GM19240 (cell line): ENCODE measurements around the gene MOCS2.
A peak's percentile ranks its signal among the peaks of the same experiment; 100 is the strongest.
"Not testable (repeated sequence)": the region's sequence is repeated elsewhere in the genome, so short reads cannot be mapped to it uniquely, and the experiment has no call there.

Experiments used
- DNase-seq: peaks from one replicate; pipeline ENCODE4 v3.0.0; 2011; ENCODE audit warnings: low spot score; ENCODE audit not compliant: insufficient read length

MOCS2 gene, protein sequence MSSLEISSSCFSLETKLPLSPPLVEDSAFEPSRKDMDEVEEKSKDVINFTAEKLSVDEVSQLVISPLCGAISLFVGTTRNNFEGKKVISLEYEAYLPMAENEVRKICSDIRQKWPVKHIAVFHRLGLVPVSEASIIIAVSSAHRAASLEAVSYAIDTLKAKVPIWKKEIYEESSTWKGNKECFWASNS

DNA sequence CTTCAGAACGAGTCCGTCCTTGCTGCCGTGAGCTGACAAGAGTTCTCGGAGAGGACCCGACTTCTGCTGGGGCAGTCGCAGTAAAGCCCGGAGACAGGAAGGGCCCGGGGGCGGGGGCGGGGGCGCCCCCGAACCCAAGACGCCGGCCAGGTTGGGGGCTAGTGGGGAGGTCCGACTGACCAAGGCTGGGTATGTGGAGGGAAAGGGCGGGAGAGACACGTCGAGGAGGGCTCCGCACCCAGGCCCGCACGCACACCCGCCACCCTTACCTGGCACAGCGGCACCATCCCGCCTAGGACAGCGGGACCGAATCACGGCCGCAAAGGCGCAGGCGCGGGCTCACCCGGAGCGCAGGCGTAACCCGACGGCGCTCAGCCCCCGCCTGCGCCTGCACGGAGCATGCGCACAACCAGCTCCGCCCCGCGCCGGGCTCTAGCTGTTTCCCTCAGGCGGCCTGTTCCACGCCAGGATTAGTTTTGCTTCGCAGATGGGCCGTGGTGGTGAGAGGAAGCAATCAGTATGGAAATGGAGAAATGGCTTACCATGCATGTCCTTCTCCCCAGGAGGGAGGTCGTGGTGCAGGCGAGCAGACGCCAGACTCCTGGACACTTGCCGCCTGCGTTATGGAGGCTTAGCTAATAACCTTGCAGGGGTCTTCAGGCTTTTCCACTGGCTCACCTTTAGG lies at the start of gene MOCS2:
Gene MOCS2 (minus strand): TSS at position 315 of the 685 bp plus-strand sequence. CDS start 2,583 bp downstream, outside the sequence.
- DNase-seq = peak; percentile 89

DNA sequence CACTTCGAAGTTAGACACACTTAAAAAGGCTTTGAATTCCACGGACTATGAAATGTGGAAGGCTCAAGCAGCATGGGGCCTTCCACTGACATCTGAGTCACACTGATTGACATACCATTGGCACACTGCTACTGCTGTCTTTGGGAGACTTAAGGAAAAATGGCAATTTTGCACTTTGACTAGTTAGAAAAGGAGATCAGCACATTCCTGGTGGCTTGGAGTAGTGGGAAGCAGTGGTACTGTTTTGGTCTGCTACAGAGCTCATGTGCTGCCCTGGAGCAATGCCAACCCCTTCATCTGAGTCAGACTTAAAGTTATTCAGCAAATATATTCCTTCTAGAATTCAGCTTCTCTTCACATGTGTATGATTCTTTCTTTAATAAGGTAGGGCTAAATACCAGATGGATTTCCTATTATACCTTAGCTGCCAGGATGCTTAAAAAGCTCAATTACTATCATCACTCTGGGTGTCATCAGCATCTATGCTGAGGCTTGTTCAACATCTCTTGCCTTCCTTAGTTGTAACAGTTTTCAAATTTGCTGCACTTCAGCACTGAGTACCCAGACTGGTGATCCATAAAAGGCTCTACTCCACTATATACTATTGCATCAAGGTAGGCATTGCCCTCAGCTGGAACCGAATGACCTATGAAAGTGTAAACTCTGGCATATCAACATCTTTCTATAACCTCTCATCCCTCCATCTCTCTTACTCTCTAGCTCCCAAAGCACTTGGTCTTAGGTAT lies 42.3 kb upstream of the MOCS2 start:
- DNase-seq = no peak

DNA sequence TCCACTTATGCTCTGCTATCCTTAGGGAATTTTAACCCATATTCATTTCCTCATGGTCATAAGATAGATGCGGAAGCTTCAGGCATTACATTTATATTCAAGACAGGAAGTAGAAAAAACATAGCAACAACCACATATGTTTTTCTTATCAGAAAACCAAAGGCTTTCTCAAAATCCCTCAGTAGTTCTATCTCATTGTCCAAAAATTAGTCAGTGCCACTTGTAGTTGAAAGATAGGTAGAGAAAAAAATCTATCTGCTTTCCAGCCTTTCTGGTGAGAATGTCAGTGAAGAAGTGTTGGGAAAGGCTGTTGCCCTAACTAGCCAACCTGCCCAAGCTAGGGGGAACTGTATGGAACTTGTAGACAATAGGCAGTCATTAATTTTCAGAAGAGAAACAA lies 23.5 kb upstream of the MOCS2 start:
- DNase-seq = no peak

DNA sequence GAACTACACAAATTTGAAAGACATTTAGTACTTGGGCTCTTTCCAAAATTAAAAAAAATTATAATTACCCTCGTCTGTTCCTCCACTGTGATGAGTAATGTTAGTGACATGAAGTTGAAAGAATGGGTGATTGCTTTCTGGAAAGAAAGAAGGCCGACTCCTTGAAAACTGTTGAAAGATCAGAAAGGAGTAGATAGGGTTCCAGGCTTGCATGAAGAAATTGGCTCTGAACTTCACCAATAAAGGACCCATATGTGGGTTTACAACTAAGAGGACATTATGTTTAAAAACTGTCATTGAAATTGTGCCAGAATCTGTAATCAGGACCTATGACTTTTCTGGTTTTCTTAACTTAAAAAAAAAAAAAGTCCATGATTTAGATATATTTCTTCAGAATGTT lies 20.7 kb upstream of the MOCS2 start:
- DNase-seq = no peak

DNA sequence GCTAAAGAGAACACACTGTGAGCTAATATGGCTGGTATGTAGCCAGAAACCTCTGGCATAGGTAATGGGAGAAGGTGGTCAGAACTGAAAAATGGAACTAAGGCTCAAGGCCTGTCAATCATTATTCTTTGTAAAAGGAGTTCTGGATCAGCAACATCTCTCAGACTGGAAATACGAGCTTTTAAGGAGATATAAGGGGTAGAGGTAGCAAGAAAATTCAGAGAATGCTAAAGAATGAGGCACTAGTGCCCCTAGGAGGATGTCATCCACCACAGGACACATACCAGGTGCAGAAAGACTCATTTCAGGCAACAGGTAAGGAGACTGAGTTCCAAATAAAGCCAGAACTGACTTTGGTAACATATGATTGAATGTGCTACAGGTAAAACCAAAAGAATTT lies 18.9 kb upstream of the MOCS2 start:
- no peak for DNase-seq

DNA sequence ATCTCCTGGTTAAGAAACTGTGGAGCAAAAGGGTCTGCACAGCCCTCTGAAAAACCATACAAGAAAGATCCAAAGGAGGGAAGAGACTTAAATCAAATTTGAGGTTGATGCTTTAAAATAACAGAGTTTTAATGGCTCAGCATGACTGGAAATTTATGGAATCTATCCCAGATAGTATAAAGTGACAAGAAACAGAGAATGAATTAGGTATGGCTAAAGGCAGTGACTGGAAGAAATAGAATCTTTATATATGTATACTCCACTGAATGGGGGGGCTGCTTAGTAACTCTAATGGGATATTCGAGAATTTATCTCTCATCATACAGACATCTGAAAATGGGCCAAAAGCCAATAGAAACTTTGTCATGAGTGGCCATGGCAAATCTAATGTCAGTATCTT lies 17.6 kb upstream of the MOCS2 start:
- no peak for DNase-seq

DNA sequence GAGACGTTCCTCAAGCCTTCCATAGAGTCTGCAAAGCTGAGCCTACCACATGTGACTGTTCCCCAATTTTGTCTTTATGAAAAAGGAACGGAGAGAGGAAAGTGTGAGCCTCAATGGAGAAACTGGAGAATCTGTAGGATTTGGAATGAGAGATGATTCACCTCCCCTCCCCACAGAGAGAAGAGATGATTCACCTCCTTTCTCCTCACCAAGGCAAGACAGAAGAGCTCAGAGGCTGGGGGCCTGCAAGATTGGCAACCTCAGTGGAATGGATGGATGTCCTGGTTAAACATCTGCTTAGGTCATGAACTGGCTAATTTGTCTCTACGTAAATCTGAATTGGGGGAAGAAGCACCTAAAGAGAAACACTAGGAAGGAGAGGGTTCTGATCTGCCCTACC lies 17.0 kb upstream of the MOCS2 start:
- no peak for DNase-seq

DNA sequence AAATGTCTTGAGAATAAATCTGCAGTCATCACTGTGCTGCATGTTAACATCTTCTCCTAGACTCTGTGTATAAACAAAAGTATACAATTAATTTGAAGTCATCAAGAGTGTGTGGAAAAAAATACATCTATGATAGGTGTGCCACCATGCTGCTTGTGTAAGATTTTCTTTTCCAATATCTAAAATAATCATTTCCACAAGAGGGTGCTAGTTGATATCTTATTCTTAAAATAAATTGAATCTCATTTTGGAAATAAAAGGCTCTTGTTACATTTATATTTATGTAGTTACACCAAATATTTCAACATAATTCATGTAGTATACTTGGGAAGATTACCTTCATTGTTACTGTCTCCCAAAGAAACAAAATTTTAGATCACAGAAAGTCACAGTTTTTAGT lies 14.1 kb upstream of the MOCS2 start:
- DNase-seq = no peak

DNA sequence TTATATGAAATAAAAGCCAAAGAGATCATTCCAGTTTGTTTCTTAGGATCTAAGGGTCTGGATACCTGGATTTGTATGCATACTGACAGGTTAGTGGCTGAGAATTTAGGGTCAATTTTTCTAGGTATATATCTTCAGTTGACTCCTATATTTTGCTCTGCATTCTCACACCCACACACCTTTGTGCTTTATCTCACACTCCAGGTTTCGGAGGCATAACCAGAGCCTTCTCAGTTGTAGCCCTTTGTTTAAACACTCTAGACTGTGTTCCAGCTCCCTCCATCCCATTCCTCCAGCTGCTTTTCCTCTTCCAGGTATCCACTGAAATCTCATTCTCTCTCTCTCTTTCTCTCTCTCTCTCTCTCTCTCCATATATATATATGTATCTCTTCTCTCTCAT lies 10.6 kb upstream of the MOCS2 start:
- no peak for DNase-seq

DNA sequence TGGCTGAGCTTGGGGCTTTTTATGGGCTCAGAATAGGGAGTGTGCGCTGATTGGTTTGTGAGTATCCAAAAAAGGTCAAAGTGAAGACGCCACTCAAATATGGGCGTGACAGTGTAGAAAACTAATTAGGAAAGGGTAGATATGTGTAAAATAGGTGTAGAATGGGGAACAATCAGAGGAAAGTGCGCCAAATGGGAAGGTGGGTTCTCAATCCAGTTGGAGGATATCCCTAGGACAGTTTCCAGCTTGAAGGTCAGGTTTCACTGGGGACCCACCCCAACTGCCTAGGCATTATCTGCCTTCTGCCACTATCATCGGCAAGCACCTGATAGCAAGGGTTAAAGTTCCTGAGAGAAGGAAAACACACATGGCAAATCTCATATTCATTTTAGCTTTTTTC lies 9.3 kb upstream of the MOCS2 start:
- no peak for DNase-seq

DNA sequence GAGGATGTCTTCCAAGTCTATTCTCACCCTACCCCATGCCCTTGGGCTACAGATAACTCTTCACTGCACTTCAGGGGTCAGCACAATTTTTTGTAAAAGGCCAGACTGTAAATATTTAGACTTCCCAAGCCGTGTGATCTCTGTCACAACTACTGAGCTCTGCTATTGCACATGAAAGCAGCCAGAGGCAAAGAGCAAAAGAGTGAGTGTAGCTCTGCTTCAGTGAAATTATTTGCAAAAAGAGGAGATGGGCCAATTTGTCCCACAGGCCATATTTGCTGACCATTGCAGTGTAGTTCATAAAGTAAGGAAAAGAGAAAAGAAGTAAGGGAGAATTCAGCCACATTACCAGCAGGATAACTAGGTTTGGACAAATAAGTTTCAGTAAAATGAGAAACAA lies 7.0 kb upstream of the MOCS2 start:
- DNase-seq = no peak

DNA sequence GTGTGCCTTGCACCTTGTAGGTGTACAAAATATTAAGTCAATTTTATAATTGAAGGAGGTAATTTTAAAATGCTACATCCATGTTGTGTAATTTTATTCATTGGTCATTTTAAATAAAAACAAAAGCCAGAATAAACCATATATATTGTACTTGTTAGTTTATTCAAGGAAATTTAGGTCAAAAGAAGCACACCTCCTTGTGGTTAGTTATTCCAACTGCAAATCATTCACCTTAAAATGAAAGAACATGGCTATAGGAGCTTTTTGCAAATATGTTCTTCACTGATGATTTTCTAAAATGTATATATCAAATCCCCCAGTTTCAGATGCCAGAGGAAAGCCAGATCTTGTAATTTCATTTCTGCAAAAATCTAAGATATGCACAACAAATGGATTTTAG lies 5.4 kb upstream of the MOCS2 start:
- DNase-seq = no peak

DNA sequence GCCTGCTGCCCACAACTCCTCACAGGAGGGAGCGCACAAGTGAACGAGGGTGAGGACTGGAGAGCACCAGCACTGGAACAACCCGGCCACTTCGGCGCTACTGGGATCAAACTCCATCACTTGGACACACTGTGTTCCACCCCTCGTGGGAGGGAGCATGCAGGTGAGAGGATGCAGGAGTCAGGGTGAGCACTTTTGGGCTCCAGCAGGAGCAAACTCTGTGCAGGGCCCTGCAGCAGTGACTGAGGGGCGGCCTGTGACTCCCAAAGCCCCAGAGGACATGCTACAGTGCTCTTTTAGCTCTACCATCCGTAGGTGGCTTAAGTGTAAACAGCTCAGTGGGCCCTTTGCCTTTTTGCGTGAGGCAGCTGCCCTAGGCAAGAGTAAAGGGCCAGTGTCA lies 4.4 kb upstream of the MOCS2 start:
- DNase-seq = no peak

DNA sequence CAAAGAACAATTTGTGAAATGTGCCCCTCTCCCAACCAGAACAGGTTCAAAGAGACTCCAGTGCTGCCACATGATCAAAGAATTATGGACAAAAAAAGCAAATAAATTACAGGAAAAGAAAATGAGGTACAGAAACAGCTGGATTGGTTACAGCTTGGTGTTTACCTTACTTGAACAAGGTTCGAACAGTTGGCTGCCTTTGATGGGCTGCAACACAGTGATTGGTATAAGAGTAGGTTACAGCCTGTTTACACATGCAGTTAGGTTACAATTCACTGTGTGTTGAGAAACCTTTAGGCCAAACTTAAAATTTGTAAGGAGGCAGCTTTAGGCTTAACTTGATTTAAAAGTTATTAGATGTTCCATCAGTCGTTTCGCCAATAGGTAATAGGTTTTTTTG lies 3.4 kb upstream of the MOCS2 start:
- DNase-seq = no peak

DNA sequence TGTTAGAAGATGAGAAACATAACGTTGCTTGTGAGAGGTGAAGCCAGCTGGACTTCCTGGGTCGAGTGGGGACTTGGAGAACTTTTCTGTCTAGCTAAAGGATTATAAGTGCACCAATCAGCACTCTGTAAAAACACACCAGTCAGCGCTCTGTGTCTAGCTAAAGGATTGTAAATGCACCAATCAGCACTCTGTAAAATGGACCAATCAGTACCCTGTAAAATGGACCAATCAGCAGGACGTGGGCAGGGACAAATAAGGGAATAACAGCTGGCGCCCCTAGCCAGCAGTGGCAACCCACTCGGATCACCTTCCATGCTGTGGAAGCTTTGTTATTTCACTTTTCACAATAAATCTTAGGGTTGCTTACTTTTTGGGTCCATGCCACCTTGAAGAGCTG lies 2.8 kb upstream of the MOCS2 start:
- not testable (repeated sequence) for DNase-seq

DNA sequence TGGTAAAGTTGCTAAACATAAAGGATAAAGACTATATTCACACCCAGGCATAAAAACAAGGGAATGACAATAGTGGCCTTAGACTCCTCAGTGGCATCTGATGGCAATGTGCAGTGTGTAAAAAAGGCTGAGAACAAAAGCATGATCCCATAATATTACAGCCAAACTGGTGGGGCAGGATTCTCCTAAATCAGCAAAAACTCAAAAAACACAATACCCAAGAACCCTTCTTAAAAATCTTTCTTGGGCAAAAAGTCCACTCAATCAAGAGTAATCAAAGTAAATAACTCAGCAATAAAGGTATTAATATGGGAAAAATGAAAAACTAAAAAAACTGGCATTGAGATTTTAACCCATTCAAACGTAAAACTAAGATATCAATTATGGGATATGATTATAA lies 1.6 kb upstream of the MOCS2 start:
- DNase-seq = no peak

DNA sequence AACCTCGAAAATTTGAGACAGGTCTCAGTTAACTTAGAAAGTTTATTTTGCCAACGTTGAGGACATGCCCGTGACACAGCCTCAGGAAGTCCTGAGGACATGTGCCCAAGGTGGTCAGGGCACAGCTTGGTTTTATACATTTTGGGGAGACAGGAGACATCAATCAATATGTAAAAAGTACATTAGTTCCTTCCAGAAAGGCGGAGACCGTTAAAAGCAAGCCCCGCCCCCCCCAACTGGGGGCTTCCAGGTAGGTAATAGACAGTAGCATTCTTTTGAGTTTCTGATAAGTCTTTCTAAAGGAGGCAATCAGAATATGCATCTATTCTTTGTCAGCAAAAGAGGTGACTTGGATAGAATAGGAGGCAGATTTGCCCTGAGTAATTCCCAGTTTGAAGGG lies 599 bp upstream of the MOCS2 start:
- DNase-seq = no peak

DNA sequence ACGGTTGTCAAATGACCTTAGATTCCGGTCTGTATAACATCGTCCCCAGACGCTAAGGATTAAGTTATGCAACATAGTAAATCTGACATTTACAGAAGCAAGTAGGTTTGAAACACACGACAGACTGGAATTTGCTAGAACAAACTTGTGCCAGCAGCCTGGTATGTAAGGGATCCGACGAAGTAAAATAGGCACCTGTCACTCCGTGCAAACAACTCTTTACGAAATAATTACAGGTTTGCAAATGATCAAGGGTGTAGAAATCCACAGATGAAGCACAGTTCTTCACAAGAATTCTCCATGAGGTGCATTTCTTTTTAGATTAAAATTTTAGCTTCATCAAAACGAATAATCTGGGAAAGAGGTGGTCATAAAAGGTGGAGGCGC lies 508 bp downstream of the MOCS2 start:
- no peak for DNase-seq

DNA sequence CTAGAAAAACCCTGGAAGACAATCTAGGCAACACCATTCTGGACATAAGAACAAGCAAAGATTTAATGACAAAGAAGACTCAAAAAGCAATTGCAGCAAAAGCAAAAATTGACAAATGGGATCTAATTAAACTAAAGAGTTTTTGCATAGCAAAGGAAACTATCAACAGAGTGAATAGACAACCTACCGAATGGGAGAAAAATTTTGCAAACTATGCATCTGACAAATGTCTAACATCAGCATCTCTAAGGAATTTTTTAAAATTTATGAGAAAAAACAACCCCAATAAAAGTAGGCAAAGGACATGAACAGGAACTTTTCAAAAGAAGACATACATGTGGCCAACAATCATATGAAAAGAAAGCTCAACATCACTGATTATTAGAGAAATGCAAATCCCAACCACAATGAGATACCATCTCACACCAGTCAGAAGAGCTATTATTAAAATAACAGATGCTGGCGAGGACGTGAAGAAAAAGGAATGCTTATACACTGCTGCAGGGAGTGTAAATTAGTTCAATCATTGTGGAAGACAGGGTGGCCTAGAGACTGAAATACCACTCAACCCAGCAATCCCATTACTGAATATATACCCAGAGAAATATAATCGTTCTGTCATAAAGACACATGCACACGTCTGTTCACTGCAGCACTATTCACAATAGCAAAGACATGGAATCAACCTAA lies 3.8 kb downstream of the MOCS2 start:
- no peak for DNase-seq

DNA sequence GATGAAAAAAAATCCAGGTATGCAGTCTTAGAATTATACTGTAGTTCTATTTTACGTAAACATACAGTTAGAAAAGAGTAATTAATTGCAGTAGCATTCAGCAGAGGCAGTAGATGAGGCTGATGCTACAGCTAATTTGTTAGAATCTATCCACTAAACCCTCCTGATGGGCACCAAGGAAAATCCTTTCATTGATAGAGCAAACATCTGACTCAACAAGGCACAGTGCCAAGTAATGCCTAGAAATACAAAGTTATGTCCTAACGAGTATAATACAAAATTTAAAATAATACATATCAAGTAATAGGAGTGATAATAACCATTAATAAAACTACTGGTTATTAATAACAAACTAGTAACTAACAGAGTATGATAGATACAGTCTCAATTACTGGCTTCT lies 9.0 kb downstream of the MOCS2 start:
- DNase-seq = no peak

DNA sequence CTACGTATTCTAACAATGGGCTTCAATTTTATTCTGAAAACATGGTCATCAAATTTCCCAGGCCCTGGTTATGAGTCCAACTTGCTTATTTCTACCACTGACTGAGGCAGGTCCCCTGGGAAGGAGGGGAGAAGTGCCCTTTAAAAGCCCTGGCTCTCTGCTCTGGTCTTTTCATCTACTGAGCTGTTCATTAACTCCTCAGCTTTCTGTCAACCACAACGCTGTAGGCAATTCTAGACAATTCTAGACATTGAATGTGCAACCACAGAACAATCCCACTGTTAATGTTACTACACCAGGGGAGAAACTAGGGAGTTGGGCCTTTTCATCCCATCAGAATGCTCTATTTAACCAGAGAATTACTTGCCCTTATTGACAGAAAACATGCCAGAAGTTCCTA lies 10.0 kb downstream of the MOCS2 start:
- no peak for DNase-seq

DNA sequence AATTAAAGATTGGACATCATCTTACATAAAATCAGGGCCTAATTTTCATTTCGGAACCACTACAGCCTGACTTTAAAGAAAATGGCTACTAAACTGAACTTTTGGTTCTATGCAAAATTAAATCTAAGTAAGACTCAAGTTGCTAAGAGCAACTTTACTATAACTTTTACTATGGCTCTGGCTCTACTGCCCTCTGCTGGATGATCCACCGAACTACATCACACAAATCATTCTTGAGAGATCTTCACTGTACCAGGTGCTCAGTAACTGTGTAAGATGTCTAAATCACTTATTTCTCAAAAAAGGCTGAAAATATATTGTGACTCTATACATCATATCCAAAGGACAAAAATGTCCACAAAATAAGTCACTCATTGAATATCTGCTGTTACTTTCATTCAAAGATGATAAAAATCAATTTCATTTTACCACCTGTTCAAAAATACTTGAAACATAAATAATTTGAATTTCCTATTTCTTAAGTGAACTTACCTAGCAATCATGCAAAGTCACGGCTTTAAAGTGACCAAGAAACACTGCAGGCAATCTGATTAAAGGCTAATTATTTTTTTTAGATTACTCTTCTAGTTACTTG lies 13.5 kb downstream of the MOCS2 start:
- no peak for DNase-seq
